GM19372 (cell line): Measurements from ENCODE around the gene FCN1.

Experiments
- ATAC-seq: cut with Tn5 transposase; IDR thresholded peaks from one replicate; pipeline ENCODE4 v1.9.1; 2021; ENCODE audit warnings: mild to moderate bottlenecking, low read depth, moderate library complexity; ENCODE audit not compliant: unreplicated experiment

Gene FCN1

DNA sequence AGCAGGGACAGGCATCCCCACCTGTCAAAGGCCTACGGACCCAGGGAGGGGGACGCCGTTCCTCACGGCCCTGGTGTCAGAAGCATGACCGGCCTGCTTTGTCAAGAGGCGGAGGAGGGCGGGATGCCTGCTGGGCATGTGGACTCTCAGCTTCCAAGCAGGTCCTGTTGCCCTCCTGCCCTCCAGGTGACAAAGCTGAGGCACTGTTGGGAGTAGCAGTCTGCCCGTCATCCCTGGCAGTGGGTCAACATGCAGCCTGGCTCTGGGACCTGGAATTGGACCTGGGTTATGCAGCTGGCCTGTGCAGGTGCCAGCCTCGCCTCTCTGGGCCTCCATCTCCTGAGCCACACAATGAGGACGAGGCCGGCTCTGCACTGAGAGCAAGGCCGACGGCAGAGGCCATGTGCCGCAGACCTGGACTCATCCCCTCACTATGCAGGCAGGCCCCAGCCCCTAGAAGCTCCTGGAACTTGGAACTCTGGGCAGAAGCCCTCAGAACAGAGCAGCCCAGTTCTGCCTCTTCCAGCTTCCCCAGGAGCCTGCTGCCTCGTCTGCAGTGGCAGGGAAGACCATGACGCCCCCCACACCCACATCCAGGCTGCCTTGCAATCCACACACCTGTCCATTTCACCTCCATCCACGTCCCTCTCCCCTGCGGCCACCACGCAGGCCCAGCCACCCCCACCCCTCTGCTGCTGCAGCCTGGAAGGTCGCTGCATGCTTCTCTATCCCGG lies 20.8 kb upstream of the FCN1 start:
- no peak for ATAC-seq

DNA sequence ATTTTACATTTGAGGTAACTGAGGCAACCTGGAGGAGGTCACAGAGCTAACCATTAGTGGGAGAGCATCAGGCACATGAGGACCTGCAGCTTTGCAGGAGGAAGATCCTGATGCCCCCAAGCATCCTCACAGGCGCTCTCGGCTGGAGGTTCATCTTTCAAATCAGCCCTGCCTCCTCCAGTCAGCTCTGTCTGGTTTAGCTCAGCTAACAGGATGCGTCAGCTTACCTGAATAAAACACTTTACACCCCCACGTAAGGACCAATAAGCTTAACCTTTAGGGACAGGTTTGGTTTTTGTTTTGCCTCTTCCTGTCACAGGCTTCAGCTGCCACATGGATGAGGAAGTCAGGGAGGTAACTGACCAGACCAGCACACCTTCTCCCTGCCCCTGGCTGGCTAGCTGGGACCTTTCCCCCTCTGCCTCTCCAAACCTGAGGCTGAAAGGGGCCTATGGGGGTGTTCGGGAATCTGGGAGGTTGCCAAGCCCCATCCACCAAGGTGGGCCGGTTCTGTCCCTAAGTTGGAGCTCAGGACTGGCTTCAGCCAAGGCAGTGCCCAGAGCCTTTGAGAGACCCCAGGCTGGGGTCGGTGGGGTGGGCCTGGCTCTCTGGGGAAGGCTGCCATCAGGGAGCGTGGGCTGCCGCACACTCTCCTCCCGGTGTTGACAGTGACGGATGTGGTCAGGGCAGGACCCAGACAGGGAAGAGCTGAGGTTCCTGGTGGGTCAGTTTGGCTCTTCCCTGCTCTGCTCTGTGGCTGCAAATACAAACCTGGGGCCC lies 20.0 kb upstream of the FCN1 start:
- ATAC-seq: no peak

DNA sequence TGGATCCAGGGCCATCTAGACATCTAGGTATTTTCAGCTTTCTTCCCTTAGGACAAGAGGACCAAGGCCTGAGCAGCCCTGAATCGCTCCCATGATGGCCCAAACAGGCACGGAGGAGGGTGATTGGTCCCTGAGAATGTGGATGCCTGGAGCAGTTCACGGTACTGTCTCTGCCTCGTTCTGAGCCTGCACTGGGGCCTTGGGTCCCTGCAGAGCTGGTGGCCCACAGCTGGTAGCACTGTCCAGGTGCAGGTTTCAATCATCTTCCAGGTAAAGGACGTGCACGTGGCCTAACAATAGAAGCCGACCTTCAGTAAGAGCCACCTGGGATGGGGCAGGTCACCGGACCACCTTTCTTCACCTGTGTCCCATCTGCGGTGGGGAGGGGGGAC lies 19.4 kb upstream of the FCN1 start:
- no peak for ATAC-seq

DNA sequence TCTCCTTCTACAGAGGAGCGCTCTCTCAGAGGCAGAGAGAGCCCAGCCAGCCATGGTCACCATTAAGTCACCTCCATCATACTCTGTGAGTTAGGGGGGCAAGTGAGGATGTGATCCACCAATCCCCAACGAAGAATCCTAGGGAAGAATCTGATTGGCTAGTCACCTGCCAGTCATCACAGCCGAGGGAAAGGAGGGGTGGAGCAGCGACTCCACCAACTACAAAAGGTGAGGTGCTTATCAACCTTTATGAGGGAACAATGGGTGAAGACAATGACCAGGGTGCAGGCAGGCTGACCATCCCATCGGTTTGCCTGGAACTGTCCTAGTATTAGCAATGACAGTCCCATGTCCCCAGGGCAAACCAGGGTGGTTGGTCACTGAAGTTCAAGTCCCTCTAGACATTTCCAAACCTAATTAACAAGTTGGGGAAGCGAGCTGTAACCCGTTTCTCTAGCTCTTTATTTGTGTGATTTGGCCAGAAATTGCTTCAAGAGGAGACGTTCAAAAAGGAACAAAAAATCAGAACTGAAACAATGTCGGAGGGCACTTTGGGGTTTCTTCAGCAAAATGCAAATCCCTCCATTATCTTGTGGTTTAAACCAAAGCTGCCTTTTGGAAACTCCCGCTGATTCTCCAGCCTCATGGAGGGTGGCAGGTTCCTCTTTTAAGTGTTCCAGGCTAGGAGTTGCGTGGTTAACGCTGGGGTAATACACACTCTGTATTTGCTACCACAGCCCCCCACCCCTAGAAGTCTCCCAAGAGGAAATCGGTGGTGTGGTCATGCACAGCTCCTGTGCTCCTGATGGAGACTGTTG lies 18.8 kb upstream of the FCN1 start:
- ATAC-seq: no peak

DNA sequence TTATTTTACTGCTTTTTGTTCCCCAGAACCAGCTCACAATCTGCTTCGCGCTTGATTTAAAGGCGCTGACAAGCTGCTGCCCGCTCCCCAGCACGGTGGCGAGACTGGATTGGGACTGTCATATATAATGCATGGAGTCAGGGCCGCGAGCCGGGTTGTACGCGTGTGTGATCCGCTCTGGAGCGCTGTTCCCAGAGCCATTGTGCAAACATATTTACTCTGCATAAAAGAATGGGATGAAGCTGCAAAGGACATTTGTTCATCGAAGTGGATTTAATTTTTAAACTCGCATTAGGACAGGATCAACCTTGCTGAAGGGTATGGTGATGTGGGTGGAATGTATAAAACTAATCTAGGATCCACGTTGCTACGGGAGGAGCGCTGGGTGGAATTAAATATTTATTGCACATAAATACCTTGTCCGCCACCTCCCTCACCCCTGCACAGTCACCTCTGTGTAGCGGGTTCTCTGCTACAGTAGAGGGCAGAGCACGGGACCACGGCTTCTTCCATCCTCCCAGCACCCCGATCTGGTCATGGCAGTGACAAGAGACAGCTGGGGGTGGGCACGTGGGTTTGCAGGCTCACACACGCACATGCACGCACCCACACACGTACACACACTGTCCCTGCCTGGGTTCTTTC lies 18.1 kb upstream of the FCN1 start:
- ATAC-seq: no peak

DNA sequence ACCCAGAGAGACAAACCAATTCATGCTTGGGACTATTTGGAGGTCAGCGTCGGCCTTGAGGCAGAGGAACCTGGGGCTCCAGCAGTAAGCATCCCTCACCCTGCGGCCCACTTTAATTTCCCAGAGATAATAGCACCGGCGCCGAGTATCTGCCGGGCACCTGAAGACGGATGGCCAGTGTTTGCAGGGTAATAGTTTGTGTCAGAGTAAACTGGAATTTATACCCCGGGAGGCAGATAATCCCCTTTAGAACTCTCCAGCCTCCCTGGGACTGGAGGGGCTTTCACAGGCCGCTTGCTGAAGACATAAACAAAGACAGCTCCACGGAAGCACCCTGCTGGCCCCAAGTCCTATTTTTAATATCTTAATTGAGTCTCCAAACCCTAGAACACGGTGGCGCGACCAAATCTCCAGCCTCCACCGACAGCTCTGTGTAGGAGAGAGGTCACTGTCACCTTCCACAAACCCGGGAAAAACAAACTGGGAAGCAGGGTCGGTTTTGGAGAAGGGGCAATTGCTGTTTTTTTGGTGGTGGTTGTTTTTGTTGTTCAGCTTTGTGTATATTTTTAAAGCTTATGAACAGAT lies 17.4 kb upstream of the FCN1 start:
- no peak for ATAC-seq

DNA sequence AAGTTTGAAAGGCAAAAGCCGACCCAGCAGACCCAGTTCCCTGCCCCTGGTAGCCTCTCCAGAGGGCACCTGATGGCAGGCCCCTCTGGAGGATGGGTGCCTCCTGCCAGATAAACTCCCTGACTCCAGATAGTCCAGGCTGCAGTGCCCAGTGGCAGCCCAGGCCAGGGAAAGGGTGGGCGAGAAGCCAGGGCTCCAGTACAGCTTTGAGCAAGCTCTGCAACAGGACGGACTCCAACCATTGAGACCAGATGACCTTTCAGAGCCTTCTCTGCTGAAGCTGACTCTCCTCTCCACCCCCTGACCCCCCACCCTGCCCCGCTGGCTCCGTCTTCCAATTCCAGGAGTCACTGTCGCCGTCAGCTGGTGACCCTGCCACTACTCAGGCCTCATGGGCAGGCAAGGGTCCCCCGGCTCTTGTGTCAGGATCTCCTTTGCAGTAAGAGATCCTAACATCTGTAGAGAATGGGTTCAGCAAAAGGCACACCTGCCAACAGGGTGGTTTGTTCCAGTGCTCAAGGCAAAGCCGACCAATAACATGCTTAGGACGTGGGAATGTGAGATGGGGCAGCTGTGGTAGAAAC lies 15.5 kb upstream of the FCN1 start:
- no peak for ATAC-seq

DNA sequence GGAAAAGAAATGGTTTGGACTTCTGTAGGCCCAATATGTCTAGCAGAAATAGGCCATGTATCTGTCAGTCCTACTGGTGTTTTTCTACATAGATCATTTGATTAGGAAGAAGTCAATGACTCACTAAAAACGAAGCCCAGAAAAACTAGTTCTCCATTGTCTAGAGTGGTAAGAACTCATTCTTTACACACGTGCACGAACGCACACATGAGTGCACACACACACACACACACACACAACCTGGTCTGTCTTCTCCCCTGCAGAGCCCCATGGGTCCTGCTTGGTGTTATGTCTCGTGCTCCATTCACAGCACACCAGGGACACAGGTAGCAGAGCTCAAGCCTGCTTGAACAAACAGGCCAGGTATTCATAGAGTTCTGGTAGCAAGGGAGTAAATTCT lies 14.9 kb upstream of the FCN1 start:
- ATAC-seq: no peak

DNA sequence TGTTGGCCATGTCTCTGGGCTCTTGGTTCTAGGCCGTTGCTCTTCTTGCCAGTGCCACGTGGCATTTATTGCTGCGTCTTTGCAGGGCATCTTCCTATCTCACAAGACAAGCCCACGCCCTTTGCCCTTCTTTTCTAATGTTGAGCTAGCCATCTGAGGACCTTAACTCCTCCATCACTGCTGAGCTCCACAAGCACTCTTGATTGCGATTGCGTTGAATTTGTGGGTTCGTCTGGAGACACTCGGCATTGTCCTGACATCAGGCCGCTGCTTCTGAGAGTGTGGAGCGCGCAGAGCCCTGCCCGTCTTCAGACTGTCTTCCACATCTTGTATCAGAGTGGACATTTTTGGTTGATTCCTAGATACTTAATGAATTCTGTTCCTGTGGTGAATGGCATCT lies 14.5 kb upstream of the FCN1 start:
- ATAC-seq: no peak

DNA sequence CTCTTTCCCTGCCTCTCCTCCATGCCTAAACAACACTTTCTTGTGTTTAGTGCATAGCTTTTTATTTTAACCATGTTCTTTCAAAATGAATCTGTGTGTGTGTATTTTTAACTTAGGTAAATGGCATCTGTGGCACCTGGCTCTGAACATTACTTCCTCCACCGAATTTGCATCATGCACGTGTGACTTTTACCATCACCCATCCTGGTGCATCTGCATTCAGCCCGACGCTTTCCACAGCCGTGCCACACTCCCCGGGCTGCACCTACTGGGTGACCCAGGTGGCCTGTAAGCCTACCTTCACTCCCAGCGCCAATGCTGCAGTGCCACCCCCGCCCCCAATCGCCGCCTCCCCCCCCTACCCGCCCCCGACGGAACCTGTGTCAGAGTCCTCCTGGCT lies 12.7 kb upstream of the FCN1 start:
- no peak for ATAC-seq

DNA sequence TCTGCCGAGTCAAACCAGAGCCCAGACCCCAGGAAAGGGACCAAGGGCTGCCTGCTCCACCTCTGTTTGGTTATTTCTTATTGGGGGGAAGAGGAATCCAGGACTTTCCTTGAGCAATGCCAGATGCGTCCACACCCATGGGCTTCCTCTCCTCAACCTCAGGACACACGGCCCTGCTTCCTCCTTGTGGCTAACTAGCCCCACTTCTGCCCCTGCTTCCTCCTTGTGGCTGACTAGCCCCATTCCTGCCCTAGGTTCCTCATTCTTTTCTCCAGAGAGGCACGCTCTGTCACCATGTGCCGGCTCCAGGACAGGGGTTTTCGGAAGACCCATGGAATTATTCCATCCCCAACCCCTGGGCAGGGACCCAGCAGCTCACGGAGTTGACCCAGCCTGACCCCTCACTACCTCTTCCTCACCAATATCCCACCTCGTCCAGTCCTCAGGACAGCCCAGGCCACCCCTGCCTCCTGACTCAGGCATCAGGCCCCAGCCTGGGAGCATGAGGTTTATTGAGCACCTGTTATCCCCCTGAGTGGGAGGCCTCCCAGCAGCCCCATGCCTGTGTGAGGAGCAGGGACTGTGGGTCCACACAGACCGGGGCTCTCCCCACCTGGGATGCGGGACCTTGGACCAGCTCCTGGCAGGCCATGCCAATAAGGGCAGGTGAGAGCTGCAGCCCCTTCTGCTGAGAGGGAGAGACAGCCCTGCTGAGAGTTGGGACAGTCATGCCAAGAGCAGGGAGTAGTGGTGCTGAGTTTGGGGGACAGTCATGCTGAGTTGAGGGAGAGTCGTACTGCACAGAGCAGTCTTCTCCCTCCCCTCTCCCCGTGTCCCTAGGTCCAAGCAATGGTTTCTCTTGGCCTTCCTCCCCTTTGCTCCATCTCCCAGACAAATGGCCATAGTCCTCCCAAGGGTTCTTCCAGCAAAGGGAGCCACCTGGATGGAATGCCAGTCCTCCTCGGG lies 11.8 kb upstream of the FCN1 start:
- ATAC-seq: no peak

DNA sequence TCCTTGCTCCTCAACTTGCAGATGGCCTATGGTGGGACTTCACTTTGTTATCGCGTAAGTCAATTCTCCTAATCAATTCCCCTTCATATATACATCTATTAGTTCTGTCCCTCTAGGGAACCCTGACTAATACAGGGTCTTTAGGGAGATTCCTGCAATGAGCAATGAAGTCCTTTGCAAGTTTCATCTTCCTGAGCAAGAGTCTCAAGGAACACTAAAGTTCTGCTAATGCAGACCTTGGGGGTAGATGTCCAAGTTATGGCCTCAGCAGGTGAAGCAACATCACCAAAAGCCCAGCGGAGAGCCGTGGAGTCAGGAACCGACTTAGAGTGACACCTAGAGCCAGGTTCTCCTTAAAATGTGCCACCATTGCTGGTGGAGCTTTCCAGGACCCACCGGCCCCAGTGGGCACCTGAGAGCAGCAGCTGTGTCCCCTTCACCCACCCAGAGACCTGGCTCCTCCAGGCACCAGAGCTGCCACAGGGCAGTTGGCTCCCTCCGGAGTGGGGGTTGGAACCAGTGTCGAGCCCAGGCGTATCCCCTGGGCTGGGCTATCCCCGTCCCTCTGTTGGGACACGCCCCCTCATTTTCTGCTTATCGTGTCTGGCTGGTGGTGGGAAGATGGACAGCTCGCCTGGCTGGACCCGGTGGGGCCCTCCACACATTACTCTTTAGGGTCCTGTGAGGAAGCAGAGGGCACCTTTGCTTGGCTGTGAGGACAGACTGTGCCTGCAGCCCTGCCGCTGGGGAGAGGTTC lies 10.9 kb upstream of the FCN1 start:
- no peak for ATAC-seq

DNA sequence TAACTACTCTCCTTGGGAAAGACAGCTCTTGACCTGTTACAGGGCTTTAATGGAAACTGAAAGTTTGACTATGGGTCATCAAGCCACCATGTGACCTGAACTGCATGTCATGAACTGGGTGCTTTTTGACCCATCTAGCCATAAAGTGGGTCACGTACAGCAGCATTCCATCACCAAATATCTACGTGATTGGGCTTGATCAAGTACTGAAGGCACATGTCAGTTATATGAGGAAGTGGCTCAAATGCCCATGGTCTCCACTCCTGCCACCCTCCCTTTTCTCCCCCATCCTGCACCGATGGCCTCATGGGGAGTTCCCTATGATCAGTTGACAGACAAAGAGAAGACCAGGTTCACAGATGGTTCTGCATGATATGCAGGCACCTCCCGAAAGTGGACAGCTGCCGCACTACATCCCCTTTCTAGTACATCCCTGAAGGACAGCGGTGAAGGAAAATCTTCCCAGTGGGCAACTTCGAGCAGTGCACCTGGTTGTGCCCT lies 7.3 kb upstream of the FCN1 start:
- no peak for ATAC-seq

DNA sequence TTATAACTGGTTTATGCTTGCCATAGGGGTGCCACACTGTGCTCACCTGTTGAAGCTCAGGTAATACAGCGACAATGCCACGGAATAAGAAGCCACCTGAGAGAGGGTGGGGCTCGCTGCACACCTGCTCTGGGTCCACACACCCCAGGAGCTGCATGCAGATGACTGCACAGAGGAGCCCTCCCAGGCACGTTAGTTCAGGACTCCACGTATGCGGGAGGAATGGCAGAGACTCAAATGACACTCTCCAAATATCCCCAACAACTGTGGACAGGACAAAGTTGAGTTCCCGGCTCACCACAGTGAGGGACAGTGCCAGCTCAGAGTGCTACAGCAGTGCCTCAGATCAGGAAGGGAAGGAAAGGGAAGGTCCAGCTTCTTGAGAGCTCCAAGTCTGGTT lies 5.8 kb upstream of the FCN1 start:
- no peak for ATAC-seq

DNA sequence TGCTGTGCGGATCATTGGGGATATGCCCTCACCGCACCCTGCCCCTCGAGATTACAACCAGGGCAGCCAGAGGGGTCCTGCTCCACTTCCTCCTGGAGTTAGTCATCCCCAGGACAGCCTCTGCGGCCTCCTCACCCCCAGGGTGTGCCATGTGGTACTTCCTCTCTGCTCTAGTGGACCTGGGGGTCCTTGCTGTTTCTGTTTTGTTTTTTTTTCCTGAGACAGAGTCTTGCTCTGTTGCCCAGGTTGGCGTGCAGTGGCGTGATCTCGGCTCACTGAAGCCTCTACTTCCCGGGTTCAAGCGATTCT lies 5.2 kb upstream of the FCN1 start:
- ATAC-seq: no peak

DNA sequence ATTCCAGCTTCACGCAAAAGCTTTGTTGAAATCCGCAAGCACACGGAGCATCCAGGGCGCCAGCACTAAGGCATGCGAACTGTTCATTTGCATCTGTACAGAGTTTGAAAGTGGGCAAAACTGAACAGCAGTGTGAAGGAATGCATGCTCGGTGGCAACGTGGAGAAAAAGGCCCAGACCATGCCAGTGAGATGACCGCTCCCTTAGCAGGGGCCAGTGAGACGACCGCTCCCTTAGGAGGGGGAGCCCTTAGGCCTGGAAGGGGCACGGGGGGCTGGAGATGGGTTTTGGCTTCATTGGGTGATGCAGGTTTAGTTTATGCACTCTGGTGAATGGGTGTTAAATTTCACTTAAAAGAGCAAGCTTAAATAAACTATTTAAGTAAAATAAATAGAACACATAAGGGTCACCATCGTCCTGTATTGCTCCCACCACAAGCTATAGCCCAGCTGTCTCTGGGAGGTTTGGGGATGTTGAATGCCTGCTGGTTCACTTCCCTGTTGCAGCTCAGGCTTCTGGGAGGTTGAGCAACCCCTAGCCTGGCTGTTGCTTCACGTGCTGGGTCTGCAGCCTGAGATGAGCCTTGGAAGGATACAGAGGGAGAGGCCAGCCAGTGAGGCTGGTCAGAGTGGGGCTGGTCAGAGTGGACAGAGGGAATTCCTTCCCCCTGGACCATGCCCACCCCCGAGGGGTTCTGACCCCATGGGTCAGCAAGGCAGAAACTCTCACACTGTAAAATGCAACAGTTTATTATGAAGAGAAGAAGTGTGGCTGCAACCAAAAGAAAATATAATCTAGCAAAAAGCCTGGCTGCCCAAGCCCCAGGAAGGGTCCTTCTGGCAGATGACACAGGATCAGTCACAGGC lies 4.6 kb upstream of the FCN1 start:
- ATAC-seq: no peak

DNA sequence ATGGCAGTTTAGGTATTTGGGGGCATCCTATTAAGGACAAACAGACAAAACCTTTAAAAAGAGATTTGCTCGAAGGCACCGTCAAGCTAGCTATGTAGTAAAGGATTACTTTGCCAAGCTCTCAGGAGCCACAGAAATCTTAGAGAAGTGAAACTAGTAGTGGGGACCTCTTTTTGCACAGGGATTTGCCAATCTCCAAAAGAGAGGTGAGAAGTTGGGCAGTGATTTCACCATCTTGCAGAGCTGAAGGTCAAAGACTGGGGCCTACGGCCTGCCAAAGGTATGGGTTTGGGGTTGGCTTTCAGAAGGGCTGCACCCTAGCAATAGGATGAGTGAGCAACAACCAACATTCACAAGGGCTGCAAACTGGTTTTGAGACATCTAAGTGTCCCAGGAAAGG lies 1.6 kb upstream of the FCN1 start:
- no peak for ATAC-seq
